Right forelimb (tissue), 1 donor: ENCODE results near the gene WNT6.
A peak's percentile ranks its signal among the peaks of the same experiment; 100 is the strongest.

ENCODE experiments used
- DNase-seq: peaks from one replicate; pipeline ENCODE4 v3.0.0-alpha.2; 2018

The WNT6 gene

DNA sequence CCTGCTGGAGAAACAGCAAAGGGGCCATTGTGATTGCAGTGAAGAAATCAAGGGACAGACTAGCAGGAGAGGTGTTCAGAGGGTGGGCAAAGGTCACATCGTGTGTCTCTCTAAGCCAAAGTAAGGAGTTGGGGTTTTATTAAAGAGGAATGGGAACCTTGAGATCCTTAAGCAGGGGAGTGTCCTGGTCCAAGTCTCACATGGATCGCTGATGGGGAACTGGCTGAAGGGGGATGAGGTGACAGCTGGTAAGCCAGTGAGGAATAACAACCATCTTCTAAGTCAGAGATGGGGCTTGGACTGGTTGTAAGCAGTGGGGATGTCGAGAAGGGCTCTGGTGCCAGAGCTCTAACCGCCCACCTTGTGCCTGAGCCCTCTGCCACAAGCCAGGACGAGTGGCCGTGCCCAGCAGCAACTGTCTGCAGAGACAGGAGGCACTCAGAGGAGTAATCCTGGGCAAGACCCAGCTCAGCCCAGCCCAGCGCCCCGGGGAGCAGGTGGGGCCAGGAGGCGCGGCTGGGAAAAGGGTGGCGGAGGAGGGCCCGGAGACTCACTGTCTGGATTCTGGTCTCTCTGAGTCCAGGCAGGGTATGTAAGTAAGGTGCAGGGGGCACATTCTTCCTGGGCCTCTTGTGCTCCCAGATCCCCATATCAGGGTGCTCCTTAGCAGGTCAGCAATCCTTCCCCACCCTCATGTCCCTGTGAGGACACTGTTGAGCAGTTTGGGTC is 34.7 kb downstream of the WNT6 start:
- no peak for DNase-seq

DNA sequence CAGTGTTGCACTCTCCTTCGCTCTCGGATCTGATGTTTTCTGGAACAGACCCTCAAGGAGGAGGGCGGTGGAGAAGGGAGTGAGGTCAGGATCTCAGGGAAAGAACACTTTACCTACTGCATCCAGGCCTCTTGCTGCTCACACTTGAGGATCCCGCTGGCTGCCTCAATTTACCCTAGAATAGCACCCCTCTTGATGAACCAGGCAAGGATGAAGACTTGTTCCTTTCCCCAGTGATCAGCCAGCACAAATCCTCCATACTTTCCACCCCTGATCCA is 35.2 kb downstream of the WNT6 start:
- no peak for DNase-seq

DNA sequence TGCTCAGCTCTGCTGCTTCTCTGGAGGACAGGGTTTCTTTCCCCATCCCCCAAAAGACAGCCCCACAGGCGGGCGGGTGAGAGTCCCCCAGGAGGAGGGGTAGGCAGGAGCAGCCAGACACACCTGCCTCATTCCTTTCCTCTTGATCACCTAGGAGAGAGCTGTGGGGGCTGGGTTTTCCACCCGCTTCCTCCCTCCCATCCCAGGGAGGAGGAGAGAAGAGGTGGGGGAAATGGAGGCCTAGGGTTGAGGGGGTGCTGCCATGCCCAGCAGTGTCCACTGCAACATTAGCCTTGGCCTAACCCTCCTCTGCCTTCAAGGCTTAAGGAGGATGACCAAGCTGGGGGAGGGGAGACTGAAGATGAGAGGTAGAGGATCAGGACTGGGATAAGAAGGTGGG is 35.7 kb downstream of the WNT6 start:
- no peak for DNase-seq

DNA sequence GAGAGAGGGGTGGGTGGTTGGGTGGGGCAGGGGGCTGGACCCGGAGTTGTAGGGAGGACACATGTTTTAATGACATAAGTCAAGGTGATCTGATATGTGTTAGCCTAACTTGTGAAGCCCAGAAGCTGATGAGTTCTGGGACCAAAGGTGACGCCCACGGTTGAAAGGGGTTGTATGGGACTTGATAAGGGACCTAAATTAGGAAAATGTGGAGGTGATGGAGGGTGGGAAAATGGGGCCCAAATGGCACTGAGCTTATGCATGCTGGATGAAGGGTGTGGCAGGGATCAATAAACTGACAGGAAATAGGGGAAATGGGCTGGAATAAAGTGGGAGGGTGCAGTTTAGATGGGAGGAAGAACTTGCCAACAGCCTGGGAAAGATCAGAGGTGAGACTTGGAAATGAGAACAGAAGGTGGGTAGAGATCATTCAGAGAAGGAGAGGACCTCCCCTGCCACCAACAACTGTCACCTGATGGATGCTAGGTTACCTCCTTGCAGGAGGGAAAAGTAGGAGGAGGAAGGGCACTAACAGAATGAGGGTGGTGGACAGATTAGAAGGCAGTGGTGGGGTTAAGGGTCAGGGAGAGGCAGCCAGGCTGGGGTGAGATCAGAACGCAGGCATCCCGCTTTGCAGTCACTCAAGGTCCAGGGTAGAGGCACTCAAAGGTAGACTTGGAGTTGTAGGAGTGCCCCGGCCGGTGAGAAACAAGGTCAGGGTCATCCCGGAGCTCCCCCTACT is 36.3 kb downstream of the WNT6 start:
- DNase-seq = no peak

DNA sequence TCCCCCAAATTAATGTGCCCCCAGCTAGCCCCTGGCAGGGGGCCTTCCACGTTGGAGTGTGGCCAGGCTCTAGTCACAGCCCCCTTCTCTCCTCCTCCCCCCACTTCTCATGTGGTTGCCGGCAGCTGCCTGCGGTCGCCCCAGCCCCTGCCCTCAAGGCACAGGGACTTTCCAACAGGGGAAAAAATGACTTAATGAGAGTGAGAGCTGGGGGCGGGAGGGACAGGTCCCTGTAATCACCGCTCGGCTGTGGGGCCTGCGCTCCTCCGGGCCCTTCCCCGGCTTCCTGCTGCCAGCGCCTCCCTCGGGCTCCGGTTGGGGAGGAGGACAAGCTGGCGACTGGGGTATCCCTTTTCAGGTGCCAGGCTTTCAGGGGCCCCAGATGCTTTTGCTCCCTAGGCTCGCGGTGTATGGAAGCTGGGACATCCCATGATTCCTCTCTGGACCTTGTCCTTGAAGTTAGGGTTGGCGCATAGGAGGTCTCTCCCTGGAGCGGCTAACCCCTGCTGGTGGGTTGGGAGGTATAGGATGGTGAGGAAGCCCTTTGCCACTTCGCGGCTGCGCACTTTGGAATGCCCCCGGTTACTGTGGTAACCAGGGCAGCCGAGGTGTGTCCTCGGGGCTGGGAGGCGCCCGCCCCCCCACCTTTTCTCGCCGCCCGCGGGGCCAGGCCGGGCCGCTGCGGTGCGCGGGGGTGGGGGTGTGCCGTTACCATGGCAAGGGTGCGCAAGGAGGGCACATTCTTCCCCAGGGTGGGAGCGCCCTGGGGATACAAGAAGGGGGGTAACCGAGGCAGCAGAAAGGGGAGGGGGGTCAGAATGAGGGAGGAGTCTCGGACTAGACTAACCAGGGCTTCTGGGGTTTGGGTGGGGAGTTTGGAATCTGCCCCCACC is 37.1 kb downstream of the WNT6 start:
- DNase-seq = peak; percentile 44

DNA sequence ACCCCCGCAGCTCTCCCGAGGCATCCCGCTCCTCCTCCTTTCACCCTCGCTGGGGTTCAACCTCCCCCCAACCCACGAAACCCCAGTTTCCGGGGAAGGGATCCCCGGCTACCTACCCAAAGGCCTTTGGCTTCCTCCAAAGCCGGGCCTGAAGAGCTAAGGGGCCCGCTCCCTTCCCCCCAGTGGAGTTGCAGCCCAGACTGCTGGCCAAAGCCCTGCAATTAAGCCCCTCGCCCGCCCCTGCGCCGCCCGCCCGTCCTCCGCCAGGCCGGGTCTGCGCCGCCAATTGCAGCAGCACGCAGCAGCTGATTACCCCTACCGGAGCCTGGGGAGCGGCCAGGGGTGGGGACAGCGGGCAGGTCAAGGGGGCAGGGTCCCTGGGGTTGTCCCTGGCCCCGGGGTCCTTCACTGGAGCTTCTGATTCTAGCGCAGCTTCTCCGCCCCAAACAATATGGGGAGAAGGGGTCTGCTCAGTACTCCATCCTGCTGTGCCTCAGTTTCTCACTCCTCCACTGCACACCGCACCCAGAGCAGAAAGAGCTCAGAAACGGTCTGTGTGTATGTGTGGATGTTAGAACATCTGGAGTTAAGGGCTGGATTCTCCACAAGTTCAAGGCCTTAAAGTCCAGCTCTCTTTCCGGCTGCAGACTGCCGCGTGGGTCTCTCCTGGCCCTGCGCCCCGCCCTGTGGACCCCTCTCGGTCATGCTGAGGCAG is 37.9 kb downstream of the WNT6 start:
- no peak for DNase-seq

DNA sequence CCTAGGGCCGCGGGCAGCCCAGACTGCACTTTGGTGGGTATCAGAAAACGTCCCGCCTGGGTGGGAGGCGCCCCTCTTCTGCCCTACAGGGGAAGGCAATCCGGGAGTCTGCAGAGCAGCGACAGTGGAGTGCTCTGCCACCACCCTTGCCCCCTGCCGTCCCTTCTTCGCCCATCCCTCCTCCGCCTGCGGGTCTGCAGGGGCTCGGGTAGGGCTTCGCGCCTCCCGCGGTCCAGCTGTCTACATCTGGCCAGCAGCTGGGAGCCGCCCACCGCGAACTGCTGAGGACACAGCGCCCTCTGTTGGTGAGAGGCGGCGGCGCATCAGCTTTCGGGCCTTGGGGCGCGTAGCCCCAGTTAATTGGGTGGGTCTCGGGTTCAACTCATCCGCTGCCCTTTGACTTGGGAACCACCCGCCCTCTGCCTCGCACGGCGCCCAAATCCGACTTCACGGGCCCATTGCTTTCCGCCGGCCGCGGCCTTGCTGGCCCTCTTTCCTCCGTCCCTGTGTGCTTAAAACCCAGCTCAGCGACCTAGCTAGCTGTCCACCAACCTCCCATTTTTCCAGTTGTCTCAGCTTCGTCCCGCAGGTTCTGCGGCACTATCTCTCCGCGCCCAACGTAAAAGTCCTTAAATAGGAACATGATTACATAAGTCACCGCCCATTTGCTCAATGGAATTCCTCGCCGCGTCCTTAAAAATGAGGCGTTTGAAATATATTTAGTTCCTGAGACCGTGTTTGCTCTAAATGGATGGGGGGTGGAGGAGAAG is 38.7 kb downstream of the WNT6 start:
- peak; percentile 85 for DNase-seq

DNA sequence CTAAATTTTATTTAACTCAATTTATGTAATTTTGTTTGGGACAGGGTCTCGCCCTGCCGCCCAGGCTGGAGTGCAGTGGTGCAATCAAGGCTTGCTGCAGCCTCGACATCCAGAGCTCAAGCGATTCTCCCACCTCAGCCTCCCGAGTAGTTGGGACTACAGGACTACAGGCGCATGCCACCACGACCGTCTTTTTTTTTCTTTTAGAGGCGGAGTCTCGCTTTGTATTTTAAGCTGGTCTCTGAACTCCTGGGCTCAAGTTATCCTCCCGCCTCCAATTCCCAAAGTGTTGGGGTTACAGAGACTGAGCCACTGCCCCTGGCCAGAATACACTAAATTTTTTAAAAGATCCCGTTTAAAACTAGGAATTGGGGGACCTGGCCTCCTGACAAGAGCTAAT is 39.5 kb downstream of the WNT6 start:
- DNase-seq = no peak

DNA sequence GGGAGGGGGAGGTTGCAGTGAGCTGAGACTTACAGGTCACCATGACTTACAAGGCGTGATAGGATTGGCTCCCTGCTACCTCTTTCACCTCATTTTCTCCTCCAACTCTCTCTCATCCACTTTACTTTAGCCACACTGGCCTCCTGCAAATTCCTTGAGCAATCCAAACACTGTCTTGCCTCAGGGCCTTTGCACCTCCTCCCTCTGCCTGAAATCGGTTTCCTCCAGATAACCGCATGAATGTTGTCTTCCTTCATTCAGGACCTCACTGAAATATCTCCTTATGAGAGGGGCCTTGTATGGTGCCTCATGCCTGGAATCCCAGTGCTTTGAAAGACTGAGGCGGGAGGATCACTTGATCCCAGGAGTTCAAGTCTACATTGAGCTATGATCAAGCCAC is 42.8 kb downstream of the WNT6 start:
- no peak for DNase-seq

DNA sequence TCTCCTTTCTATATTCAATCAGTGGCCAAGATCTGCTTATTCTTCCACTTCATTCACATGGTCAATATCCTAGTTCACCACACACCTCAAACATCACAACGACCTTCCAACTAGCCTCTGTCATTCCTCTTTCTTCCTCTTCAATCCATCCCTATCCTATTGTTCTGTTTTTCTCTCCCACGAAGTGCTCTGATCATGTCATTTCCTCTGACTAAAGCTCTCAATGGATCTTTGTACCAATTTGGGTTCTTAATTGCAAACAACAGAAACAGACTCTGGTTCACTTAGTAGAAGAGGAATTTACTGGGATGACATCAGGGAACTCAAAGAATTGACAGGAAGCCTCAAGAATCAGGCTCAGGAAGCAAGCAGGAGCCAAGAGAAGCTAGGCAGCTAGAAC is 44.6 kb downstream of the WNT6 start:
- DNase-seq = no peak

DNA sequence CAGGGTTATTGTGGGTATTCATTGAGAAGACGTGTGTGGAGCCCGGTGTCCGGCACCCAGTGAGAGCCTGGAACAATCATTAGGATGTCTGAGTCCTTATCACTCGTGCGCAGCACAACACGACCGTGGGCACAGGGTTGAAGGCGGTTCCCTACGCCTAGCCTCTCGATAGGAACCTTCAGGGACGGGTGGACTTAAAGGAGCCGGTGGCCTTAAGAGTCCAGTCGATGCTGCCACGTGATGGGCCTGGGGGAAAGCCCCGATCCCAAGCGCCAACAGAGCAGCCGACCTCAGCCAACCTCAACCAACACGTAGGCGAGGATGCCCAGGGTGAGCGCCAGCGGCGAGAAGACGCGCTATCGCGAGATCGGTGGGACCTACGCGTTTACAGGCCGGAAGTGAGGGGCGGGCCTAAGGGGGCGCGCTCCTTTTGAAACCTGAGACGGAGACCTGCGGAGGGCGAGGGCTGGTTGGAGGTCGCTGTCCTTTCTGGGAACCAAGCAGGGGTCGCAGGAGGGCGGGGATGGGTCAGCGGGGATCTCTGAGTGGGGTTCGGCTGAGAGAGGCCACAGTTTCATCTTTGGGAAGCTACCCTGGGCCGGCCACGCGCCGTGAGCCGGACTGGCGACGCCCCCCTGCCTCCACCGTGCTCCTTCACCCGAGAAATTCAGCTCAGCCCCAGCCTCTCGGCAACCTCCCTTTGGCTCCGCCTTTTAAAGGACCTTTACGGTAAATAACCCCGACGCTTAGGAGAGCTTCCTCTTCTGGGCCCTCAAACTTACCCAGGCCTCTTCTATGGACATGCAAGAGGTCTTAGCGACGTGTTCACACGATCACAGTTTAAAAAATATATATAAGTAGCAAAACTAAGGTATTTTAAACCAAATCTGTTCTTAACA is 49.4 kb downstream of the WNT6 start:
- peak; percentile 91 for DNase-seq

DNA sequence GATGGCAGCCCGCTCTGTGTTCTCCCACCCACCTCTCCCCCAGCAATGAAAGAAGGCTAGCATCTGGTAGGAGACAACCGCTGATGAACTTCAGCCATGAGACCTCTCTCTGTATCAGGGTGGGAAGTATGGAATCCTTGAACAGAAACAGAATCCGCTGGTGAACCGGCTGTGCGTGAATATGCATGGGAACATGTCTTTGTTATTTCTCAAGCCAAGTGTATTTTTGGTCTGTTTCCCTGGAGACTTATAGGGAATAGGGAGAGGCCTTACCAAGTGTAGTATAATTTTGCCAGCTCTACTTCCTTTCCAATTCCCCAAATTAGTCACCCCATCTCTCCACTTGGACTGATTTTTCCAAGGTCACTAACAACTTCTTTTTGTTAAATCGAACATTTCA is 51.1 kb downstream of the WNT6 start:
- DNase-seq = no peak

DNA sequence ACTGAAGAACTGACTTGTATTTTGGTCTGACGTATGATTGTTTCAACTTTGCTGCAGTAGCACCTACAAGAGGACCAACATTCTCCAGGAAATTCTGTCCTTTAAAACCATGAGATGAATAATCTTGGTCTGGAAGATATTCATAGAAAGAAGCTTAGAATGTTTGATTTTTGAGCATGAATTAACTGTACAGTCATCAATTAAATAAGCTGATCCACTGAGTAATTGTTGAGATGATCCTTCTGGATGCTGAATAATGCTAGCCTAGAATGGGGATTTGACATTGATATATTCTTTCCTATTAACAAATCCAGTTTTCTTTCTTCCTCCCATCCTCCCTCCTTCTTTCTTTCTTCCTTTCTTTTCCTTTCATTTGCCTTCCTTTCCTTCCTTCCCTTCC is 60.9 kb downstream of the WNT6 start:
- no peak for DNase-seq
